AG09309 (cell line): ENCODE results near the gene CBL.

Experiments used
- DNase-seq: peaks from one replicate; pipeline ENCODE4 v3.0.0-alpha.2; 2010; ENCODE audit warnings: low read depth
- H3K4me3 ChIP-seq: 2 replicates; pipeline ENCODE4 v1.5.1; 2011; ENCODE audit warnings: mild to moderate bottlenecking, low read depth, low read length, moderate library complexity; ENCODE audit not compliant: control insufficient read depth
- TF ChIP-seq, protein P1 (sequence below): IDR thresholded peaks from 2 replicates; pipeline ENCODE4 v1.5.1; 2011; ENCODE audit warnings: mild to moderate bottlenecking, low read depth, low read length, inconsistent platforms; ENCODE audit not compliant: insufficient read depth, control insufficient read depth; ENCODE audit errors: missing control alignments

CBL gene

DNA sequence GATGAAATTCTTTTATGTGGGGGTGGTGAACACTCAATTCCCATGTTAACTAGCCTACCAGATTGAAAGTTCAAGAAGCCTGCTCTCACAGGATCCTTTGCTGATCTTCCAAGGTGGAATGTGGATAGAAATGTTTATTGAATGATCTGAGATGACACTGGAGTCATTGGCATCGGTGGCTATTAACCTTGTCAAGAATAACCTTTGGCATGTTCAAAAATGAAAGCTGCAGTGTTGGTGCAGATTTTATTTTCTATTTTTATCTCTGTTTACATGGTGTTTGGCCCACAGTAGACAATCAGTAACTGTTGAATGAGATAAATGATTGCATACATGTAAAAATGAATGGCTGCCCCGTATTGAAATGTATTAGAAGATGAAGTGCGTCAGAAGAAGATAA, 91.8 kb downstream of the CBL start:
- no peak for DNase-seq
- TF ChIP-seq, protein P1, sequence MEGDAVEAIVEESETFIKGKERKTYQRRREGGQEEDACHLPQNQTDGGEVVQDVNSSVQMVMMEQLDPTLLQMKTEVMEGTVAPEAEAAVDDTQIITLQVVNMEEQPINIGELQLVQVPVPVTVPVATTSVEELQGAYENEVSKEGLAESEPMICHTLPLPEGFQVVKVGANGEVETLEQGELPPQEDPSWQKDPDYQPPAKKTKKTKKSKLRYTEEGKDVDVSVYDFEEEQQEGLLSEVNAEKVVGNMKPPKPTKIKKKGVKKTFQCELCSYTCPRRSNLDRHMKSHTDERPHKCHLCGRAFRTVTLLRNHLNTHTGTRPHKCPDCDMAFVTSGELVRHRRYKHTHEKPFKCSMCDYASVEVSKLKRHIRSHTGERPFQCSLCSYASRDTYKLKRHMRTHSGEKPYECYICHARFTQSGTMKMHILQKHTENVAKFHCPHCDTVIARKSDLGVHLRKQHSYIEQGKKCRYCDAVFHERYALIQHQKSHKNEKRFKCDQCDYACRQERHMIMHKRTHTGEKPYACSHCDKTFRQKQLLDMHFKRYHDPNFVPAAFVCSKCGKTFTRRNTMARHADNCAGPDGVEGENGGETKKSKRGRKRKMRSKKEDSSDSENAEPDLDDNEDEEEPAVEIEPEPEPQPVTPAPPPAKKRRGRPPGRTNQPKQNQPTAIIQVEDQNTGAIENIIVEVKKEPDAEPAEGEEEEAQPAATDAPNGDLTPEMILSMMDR = no peak
- H3K4me3 ChIP-seq = no peak overlapping the region

DNA sequence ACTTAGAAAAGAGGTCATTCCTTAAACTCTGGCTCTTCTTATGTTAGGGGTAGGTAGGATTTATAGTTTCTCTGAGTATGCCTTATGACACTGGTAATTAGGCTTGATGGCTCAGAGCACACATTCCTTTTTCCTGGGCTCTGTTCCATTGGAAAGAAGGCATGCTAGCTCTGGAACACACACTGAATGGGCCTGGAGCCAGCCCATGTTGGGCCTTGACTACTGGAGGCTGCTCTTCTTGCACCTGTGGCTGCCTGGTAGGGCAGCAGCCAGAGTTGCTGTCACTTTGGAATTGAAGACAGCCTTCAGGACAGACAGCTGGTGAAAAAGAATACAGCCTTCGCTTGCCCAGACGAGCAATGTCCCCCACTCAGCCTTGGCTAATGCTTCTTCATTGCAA, 92.6 kb downstream of the CBL start:
- H3K4me3 ChIP-seq = no peak overlapping the region
- TF ChIP-seq, protein P1 = no peak
- no peak for DNase-seq

DNA sequence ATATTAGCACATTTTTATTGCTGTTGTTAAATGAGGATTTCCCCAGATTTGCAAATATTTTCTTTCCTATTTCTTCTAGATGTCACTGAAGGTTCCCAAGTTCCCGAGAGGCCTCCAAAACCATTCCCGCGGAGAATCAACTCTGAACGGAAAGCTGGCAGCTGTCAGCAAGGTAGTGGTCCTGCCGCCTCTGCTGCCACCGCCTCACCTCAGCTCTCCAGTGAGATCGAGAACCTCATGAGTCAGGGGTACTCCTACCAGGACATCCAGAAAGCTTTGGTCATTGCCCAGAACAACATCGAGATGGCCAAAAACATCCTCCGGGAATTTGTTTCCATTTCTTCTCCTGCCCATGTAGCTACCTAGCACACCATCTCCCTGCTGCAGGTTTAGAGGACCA, 93.3 kb downstream of the CBL start:
- no peak for DNase-seq
- TF ChIP-seq, protein P1 = no peak
- H3K4me3 ChIP-seq = no peak overlapping the region

DNA sequence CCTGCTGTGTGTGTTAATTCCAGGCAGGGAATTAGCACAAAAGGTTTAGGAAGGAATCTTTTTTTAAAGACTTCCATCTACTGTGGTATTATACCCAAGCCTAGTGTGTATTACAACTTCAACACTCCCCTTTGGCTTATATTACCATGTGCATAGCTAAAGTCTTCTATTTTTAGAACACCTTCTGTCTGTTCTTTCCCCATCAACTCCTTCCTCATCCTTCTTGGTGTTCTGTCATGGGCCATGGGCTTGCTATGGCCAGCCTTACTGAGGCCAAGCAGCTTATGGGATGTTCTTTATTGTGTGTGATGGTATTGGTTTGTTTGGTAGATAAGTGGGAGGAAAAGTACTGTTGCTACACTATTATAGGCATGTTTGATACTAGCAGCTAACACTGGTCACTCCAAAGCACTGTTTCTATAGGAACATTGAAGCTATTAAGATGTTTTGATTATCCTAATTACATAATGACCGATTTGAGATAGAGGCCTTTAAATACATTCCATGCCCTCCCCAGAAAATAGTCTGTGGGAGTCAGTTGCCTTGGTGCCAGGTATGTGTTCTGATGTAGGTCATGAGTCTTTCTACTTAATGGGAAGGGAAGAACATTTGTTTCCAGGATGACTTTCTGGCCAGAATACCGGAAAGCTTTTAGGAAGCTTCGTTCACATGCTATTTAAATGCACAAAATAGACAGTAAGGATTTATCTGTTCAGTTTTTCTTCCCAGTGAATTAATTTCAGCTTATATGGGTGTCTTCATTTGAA, 94.2 kb downstream of the CBL start:
- no peak overlapping the region for H3K4me3 ChIP-seq
- TF ChIP-seq, protein P1 = no peak
- no peak for DNase-seq

DNA sequence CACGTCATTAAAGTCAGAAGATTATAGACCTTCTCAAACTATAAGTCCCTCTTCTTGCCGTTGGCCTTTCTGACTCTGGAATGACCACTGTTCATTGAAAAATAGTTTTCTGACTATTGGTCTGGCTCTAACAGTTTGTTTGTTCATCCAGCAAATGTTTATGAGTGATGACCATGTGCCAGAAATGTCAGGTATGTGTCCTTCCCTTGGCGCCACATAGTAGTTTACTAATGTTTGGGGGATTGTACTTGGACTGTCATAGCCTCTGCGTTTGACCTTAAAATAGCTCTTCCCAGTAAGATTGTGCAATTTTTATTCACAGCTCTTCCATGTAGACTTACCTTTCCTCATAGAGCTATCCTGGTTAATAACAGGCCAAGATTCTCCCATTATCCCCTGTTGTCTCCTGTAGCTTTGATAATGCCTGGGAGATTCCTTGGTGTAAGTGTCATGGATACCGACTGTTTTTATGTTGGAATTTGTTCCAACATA, 97.1 kb downstream of the CBL start:
- TF ChIP-seq, protein P1 = no peak
- DNase-seq = no peak
- H3K4me3 ChIP-seq = no peak overlapping the region

DNA sequence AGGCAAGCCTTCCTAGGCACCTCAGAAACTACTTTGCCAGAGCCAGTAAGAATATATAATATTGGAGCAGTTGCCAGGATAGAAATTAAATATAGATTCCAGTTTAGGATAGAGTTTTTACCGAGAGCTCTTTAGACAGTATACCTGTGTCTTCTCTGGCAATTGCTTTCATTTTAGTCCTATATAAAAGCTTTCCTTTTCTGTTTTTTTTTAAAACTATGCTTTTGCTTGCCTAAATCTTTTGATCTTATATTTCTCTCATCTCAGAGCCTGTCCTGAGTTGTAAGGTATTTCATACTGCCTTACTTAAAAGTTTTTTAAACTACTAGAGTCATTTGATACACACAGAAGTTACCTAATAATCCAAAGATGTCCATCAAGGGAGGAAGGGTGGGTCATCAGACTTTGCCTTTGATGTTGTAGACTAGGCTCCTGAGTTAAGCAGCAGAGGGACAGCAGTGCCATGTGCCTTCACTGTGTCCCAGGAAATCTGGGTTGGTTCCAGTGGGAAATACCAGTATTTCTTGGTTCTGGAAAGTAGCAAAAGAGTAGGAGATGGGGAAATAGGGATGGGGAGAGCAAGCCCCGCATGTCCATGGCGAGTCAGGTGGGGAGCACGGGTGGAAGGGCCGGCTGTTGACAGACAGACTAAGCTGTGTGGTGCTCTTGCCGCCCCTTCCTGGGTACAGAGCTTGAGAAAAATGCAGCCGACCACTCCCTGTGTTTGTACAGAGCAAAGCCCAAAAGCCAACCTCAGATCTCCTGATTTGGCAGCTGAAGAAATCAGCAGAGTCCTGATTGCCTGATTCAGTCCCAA, 99.6 kb downstream of the CBL start:
- no peak overlapping the region for H3K4me3 ChIP-seq
- no peak for DNase-seq
- TF ChIP-seq, protein P1 = no peak
